T-cell (primary cell): ENCODE results near the gene CLIC5. TPM values are rescaled to one million over a fixed set of nuclear protein-coding genes. Genes with fewer than 3 reads are reported as not detected.

ENCODE experiments used
- ATAC-seq, 4 experiments: fragments of 200-7000 bp in 3 of 4; fragments of 150-1000 bp in 1 of 4; cut with Tn5 transposase; replicated peaks in 1 of 4; 1 replicate in 3 of 4; 2 replicates in 1 of 4; pipeline ENCODE4 v1.10.0; 2021; ENCODE audit warnings: moderate library complexity in 3 of 4, mild to moderate bottlenecking in 2 of 4, moderate number of reproducible peaks in 1 of 4
- CTCF ChIA-PET, 2 donors: fragments of 300-600 bp; sonication (Branson Sonifier 250); formaldehyde crosslinking; loops; one replicate each; lab custom pipeline; 2022; ENCODE audit warnings: antibody characterized with exemption in 2 of 2; lab: Charles Lee
- POLR2A ChIA-PET, 2 donors: fragments of 300-600 bp; sonication (Branson Sonifier 250); formaldehyde crosslinking; loops; one replicate each; lab custom pipeline; 2022; ENCODE audit warnings: antibody characterized with exemption in 2 of 2; lab: Charles Lee
- DNase-seq, 35 experiments: peaks; one replicate each; pipeline versions ENCODE4 v3.0.0 to v3.0.0-alpha.2; 2013 to 2023
- H3K27ac ChIP-seq: one replicate; pipeline ENCODE4 v1.5.1; 2013; ENCODE audit warnings: low read length
- H3K27me3 ChIP-seq, 2 experiments: replicated peaks in 1 of 2; 1 replicate in 1 of 2; 2 replicates in 1 of 2; pipeline versions ENCODE4 v1.6.1 to v1.7.0; 2013; ENCODE audit warnings: low read length in 1 of 2, mixed read lengths in 1 of 2; ENCODE audit not compliant: control insufficient read depth in 2 of 2, insufficient read depth in 2 of 2; ENCODE audit errors: extremely low read depth in 1 of 2
- H3K36me3 ChIP-seq, 2 donors: 1 replicate in 1 of 2; 2 replicates in 1 of 2; pipeline versions ENCODE4 v1.6.1 to v1.7.0; 2013; ENCODE audit warnings: low read length in 1 of 2; ENCODE audit not compliant: control insufficient read depth in 2 of 2, insufficient read depth in 1 of 2; ENCODE audit errors: extremely low read depth in 1 of 2
- H3K4me1 ChIP-seq, 2 experiments: 1 replicate in 1 of 2; 2 replicates in 1 of 2; pipeline versions ENCODE4 v1.6.1 to v1.7.0; 2013; ENCODE audit warnings: low read length in 2 of 2, mixed read lengths in 1 of 2; ENCODE audit not compliant: insufficient read depth in 2 of 2, control insufficient read depth in 1 of 2; ENCODE audit errors: extremely low read depth in 1 of 2
- H3K4me3 ChIP-seq, 2 donors: 1 replicate in 1 of 2; 2 replicates in 1 of 2; pipeline versions ENCODE4 v1.5.1 to v1.7.0; 2013; ENCODE audit warnings: mild to moderate bottlenecking in 2 of 2, low read length in 1 of 2, moderate library complexity in 1 of 2; ENCODE audit not compliant: control insufficient read depth in 1 of 2; ENCODE audit errors: extremely low read depth in 1 of 2
- H3K9me3 ChIP-seq: 2 replicates; pipeline ENCODE4 v1.7.0; 2013
- H3K27ac Mint-ChIP-seq, 2 donors: one replicate each; pipeline ENCODE4 v1.8.0; 2020 to 2021; ENCODE audit warnings: mild to moderate bottlenecking in 2 of 2, mixed read lengths in 2 of 2
- H3K27me3 Mint-ChIP-seq, 2 donors: one replicate each; pipeline ENCODE4 v1.8.0; 2021 to 2022; ENCODE audit warnings: mixed read lengths in 2 of 2
- H3K36me3 Mint-ChIP-seq: one replicate; pipeline ENCODE4 v1.8.0; 2021; ENCODE audit warnings: mixed read lengths
- H3K4me1 Mint-ChIP-seq, 3 donors: one replicate each; pipeline ENCODE4 v1.8.0; 2020 to 2022; ENCODE audit warnings: mixed read lengths in 3 of 3, mild to moderate bottlenecking in 1 of 3
- H3K4me3 Mint-ChIP-seq, 3 donors: one replicate each; pipeline ENCODE4 v1.8.0; 2020 to 2022; ENCODE audit warnings: mild to moderate bottlenecking in 3 of 3, mixed read lengths in 3 of 3, moderate library complexity in 3 of 3
- H3K9me3 Mint-ChIP-seq, 3 donors: one replicate each; pipeline ENCODE4 v1.8.0; 2020 to 2022; ENCODE audit warnings: mixed read lengths in 3 of 3
- WGBS: methylation state at CpG from one replicate; pipeline ENCODE4 v1.1.5; 2013; ENCODE audit warnings: missing lambda C conversion rate; ENCODE audit not compliant: insufficient coverage; 5-methylcytosine and 5-hydroxymethylcytosine counted together
- total RNA-seq, 35 experiments: library from RNA in 6 of 35; stranded (reverse) in 6 of 35; fragments of 120-200 nt in 1 of 35; gene quantifications; one replicate each; pipeline versions ENCODE4 v1.2.1 to v1.2.4 and lab custom pipeline; 2013 to 2026

The CLIC5 gene
- total RNA-seq, 5 donors from 2014 or later (not counting 1 experiment from before 2014, with no cell fraction given) = 3.8 to 17.8 (median 7.1) TPM

DNA sequence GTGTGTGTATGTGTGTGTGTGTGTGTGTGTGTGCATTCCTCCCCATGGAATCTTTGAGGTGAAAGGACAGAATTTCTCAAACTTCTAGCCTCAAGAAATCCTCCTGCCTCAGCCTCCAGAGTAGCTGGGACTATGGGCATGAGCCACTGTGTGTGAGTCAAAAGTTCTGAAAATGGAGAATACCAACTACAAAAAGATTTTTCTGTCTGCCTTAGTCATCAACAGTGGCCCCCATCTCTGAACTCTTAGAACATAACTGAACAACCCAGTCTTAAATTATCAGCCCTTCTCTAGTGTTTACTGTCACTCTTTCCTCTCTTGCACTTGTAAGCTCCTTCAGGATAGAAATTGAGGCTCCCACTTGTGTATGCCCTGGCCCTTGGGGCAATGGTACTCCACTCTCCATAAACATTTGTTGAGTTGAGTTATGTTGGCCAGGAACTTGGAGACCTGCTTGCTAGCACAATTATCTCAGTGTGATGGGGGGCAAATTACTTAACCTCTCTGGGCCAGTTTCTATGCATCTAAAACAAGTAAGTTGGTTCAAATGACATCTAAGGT, 35.3 kb upstream of the CLIC5 start:
- Mint-ChIP-seq H3K9me3 (no peaks in the 10 kb centered on the region), H3K36me3 (no peaks in the 10 kb centered on the region), H3K4me3 (no peak overlapping the region), H3K27ac (no peak overlapping the region), H3K4me1 (peaks cover 0 to 10% (median 2%) of the 10 kb centered on the region in 3 donors), H3K27me3 (peaks cover 0 to 18% of the 10 kb centered on the region in 2 donors)
- ATAC-seq (no peak), DNase-seq (no peak)
- Histone ChIP-seq H3K36me3 (no peaks in the 10 kb centered on the region), H3K4me3 (no peak overlapping the region), H3K27ac (no peak overlapping the region), H3K27me3 (no peaks in the 10 kb centered on the region), H3K9me3 (no peaks in the 10 kb centered on the region), H3K4me1 (no peaks in the 10 kb centered on the region)
- CTCF ChIA-PET = interaction anchor here in 1 of 2 donors (0.6 to 0.7 kb wide), 2 partner anchors 14 to 111 kb away, joined by 3 to 5 read pairs; no protein-coding TSS in a partner anchor
- POLR2A ChIA-PET = no interaction called here

DNA sequence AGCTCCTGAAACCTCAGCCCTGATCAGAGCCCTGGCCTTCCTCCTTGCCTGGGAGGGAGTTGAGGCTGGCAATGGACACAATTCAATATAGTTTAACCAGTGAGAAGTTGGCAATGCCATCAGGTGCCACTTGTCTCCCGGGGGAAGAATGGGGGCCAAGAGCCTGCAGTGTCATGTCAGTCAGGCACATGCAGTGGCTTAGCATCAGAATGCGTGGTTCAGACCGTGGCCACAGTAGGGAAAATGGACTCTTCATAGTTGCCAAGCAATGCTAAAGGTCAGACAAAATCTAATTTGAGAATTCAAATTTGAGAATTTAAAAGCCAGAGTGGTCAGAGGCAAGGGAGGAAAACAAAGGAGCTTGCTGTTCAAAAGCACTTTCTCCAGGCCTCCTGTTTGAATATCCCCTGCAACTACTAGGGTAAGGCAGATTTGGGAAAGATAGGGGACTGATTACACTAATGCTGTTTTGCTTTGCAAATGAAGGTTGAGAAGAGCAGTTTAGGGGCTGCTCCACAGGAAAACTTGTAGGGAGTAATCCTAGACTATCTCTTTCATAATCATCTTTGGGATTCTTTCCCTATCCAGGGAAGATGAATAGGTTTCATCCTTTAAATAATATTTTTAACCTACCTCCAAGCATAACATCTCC, 33.1 kb upstream of the CLIC5 start:
- H3K36me3 Mint-ChIP-seq = no peaks in the 10 kb centered on the region
- Histone ChIP-seq H3K9me3 (no peaks in the 10 kb centered on the region), H3K4me1 (no peaks in the 10 kb centered on the region), H3K36me3 (no peaks in the 10 kb centered on the region), H3K27ac (no peak overlapping the region), H3K27me3 (no peaks in the 10 kb centered on the region), H3K4me3 (no peak overlapping the region)
- peaks cover 0 to 13% of the 10 kb centered on the region in 2 donors for H3K27me3 Mint-ChIP-seq
- peaks cover 0 to 10% (median 2%) of the 10 kb centered on the region in 3 donors for H3K4me1 Mint-ChIP-seq
- 88% methylated on average over 3 of the region's 3 CpGs for WGBS
- H3K9me3 Mint-ChIP-seq = no peaks in the 10 kb centered on the region
- no peak overlapping the region for H3K4me3 Mint-ChIP-seq
- ATAC-seq (no peak), DNase-seq (no peak)
- CTCF ChIA-PET = no interaction called here
- no peak overlapping the region for H3K27ac Mint-ChIP-seq
- POLR2A ChIA-PET = no interaction called here

DNA sequence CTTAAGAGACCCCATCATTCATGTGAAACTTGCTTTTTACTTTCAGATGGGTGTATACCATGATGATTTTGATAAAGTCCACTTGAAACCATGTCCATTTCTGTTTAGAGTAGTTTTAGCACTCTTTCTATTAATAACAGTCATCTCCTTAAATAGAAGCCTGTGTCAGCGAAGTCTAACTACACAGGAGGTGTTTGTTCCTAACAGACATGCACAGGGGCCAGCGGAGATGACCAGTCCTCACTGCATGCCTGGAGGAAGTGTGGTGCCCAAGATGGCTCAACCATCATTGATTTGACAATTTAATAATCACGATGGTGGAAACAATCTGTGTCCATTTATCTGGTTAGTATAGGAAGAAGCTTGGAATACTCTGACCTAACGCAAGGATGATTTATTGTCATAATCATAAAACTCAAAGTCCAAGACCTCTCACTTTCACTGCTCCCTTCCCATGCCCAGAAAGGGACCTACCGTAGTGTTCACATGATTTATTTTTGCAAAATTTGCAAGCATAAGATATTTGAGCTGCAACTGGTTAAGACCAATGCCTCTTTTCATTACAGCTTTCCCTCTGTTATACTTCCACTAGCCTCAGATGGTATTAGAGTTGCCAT, 31.0 kb upstream of the CLIC5 start:
- Histone ChIP-seq H3K4me3 (no peak overlapping the region), H3K27ac (no peak overlapping the region), H3K36me3 (no peaks in the 10 kb centered on the region), H3K27me3 (no peaks in the 10 kb centered on the region), H3K4me1 (no peaks in the 10 kb centered on the region), H3K9me3 (no peaks in the 10 kb centered on the region)
- Mint-ChIP-seq H3K4me1 (no peaks in the 10 kb centered on the region), H3K36me3 (no peaks in the 10 kb centered on the region), H3K4me3 (no peak overlapping the region), H3K9me3 (no peaks in the 10 kb centered on the region), H3K27me3 (peaks cover 0 to 13% of the 10 kb centered on the region in 2 donors), H3K27ac (no peak overlapping the region)
- DNase-seq (no peak), ATAC-seq (no peak)
- ChIA-PET POLR2A (no interaction called here), CTCF (interaction anchor here in 1 of 2 donors (0.6 kb wide), 1 partner anchor 715 kb away, joined by 3 read pairs; no protein-coding TSS in a partner anchor)
- 100% methylated on average over 1 of the region's 5 CpGs for WGBS

DNA sequence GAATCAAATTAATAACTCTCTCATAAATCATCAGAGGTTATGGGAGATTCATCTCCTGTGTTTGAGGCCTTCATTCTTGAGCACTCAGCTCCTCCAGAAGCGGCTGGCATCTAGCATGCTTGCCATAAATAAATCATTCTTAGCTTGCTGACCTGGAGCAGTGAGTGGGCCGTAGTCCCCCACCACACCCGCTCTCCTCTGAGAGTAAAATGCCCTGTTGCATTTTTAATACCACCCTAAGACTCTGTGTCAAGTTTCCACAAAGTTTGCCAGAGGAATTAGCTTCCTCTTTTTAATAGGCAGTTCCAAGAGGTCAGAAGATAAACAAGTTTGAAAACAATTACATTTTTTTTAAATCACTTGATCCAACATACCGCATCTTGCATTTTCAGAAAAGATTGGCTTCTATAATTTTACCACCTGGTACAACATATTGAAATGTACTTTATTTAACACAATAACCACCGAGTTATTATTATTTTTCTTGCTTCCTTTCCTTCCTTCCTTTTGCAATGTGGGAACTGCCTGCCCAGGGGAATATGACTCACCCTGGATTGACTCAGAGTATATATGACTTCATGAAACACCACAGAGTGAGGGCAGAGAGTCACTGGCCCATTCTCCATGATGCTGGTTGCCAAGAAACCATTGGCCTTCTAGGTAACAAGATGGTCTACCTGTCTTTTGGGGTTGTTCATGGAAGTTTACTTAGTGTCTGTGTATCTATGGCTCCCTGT, 29.4 kb upstream of the CLIC5 start:
- CTCF ChIA-PET = no interaction called here
- H3K9me3 Mint-ChIP-seq = no peaks in the 10 kb centered on the region

DNA sequence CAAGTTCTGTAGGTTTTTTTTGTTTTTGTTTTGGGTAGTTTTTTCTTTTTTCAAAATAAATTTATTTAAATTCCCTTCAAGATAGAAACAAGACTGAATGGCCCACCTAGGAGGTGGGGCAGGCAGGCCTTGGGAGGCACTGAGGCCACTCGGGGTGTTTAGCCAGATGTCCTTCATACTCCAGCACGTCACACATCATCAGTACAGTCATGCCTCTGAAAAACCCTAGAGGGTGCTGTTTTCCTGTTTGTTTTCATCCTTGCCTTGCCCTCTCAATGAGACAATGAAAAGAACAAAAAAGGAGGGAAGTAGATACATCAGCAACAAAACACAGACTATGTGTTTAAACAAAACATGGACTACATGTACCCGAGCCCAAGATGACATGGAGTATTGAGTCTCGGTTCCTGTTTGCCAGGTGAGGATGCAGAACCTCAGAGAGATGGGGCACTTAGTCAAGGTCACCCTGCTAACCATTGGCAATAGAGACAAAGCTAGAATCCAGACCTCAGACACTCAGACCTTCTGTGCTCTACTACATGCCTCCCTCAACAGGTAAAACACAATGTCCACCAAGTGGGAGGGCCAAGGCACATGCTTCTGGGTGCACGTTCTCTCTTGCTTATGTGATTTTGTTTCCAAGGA, 26.8 kb upstream of the CLIC5 start:
- H3K9me3 Mint-ChIP-seq = no peaks in the 10 kb centered on the region
- Histone ChIP-seq H3K27me3 (no peaks in the 10 kb centered on the region), H3K4me1 (no peaks in the 10 kb centered on the region), H3K4me3 (no peak overlapping the region), H3K36me3 (no peaks in the 10 kb centered on the region), H3K9me3 (no peaks in the 10 kb centered on the region), H3K27ac (no peak overlapping the region)
- no peaks in the 10 kb centered on the region for H3K4me1 Mint-ChIP-seq
- no peaks in the 10 kb centered on the region for H3K36me3 Mint-ChIP-seq
- H3K27me3 Mint-ChIP-seq = peaks cover 0 to 3% of the 10 kb centered on the region in 2 donors
- 100% methylated on average over 2 of the region's 5 CpGs for WGBS
- ChIA-PET POLR2A (no interaction called here), CTCF (no interaction called here)
- ATAC-seq = peak; percentile 43 to 60 (median 55)
- H3K4me3 Mint-ChIP-seq = no peak overlapping the region
- DNase-seq = peak in 2 of 35 experiments; percentile 3 to 45
- no peak overlapping the region for H3K27ac Mint-ChIP-seq

More for the DNA sequence above, 29.4 kb upstream of the CLIC5 start:
- H3K4me1 Mint-ChIP-seq = no peaks in the 10 kb centered on the region
- DNase-seq = no peak
- WGBS = 95% methylated on average over 3 of the region's 5 CpGs
- no peaks in the 10 kb centered on the region for H3K27me3 ChIP-seq
- POLR2A ChIA-PET = no interaction called here
- no peak overlapping the region for H3K27ac ChIP-seq
- no peaks in the 10 kb centered on the region for H3K36me3 ChIP-seq
- no peaks in the 10 kb centered on the region for H3K36me3 Mint-ChIP-seq
- H3K27me3 Mint-ChIP-seq = peaks cover 0 to 7% of the 10 kb centered on the region in 2 donors
- H3K4me3 Mint-ChIP-seq = no peak overlapping the region
- no peak overlapping the region for H3K4me3 ChIP-seq
- no peaks in the 10 kb centered on the region for H3K4me1 ChIP-seq
- no peak for ATAC-seq
- no peaks in the 10 kb centered on the region for H3K9me3 ChIP-seq
- no peak overlapping the region for H3K27ac Mint-ChIP-seq

DNA sequence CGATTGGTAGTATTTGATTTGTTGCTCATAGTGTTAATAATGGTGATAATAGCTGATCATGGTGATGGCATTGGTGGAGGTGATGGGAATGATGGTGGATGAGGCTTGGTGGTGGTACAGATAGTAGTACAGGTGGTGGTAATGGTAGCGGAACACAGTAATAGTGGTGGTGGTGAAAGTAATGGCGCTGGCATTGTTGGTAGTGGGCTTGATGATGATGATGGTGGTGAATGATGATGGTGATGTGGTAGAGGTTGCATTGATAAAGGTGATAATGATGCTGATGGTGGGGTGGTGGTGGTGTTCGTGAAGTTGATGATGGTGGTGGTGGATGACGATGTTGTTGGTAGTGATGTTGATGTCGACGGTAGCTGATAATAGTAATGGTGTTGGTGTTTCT, 24.6 kb upstream of the CLIC5 start:
- Mint-ChIP-seq H3K4me1 (no peaks in the 10 kb centered on the region), H3K27me3 (peaks cover 0 to 4% of the 10 kb centered on the region in 2 donors), H3K27ac (no peak overlapping the region), H3K9me3 (no peaks in the 10 kb centered on the region), H3K36me3 (no peaks in the 10 kb centered on the region), H3K4me3 (no peak overlapping the region)
- WGBS = 97% methylated on average over 7 of the region's 7 CpGs
- Histone ChIP-seq H3K4me1 (no peaks in the 10 kb centered on the region), H3K9me3 (no peaks in the 10 kb centered on the region), H3K27me3 (no peaks in the 10 kb centered on the region), H3K27ac (no peak overlapping the region), H3K4me3 (no peak overlapping the region), H3K36me3 (no peaks in the 10 kb centered on the region)
- CTCF ChIA-PET = interaction anchor here (0.5 to 1.1 kb wide), 4 partner anchors 22 to 252 kb away, joined by 3 to 4 read pairs (median 3); no protein-coding TSS in a partner anchor
- POLR2A ChIA-PET = no interaction called here
- no peak for DNase-seq
- no peak for ATAC-seq
